Breast epithelium (tissue), 4 donors: ENCODE data around the gene NACC2. TPM values are rescaled to one million over a fixed set of nuclear protein-coding genes. Genes with fewer than 3 reads are reported as not detected.
A peak's percentile ranks its signal among the peaks of the same experiment; 100 is the strongest.

Experiments
- DNase-seq, 2 donors: peaks; one replicate each; pipeline ENCODE4 v3.0.0-alpha.2; 2019; ENCODE audit warnings: low spot score in 2 of 2
- H3K27ac ChIP-seq, 2 donors: fragments of 200-600 bp; sonication (generic) in 1 of 2; one replicate each; pipeline ENCODE4 v1.5.1; 2016 to 2019; ENCODE audit warnings: mild to moderate bottlenecking in 1 of 2
- H3K27me3 ChIP-seq, 2 donors: fragments of 200-600 bp; sonication (generic) in 1 of 2; one replicate each; pipeline versions ENCODE4 v1.5.1 to v1.6.0; 2017 to 2019; ENCODE audit warnings: control low read depth in 1 of 2, mild to moderate bottlenecking in 1 of 2
- H3K36me3 ChIP-seq: fragments of 200-600 bp; one replicate; pipeline ENCODE4 v1.5.1; 2019
- H3K4me1 ChIP-seq, 2 donors: fragments of 200-600 bp; sonication (generic); one replicate each; pipeline ENCODE4 v1.5.1; 2016 to 2019; ENCODE audit warnings: control low read depth in 1 of 2
- H3K4me3 ChIP-seq, 3 donors: fragments of 200-600 bp; sonication (generic); 1 replicate in 2 of 3; 2 replicates in 1 of 3; pipeline ENCODE4 v1.5.1; 2016 to 2019; ENCODE audit warnings: mild to moderate bottlenecking in 3 of 3, moderate library complexity in 2 of 3
- H3K9me3 ChIP-seq, 2 donors: fragments of 200-600 bp; sonication (generic) in 1 of 2; one replicate each; pipeline ENCODE4 v1.5.1; 2016 to 2019; ENCODE audit warnings: control low read depth in 1 of 2
- CTCF ChIP-seq, 3 donors: fragments of 450-650 bp; IDR thresholded peaks; one replicate each; pipeline ENCODE4 v1.5.1; 2016 to 2017; ENCODE audit warnings: antibody characterized with exemption in 3 of 3, mild to moderate bottlenecking in 3 of 3, moderate library complexity in 3 of 3
- POLR2A ChIP-seq: fragments of 450-650 bp; IDR thresholded peaks from one replicate; pipeline ENCODE4 v1.6.1; 2016; ENCODE audit warnings: antibody characterized with exemption, mild to moderate bottlenecking, moderate library complexity
- POLR2AphosphoS5 ChIP-seq, 3 donors: sonication (generic); formaldehyde crosslinking; IDR thresholded peaks; one replicate each; pipeline ENCODE4 v1.6.1; 2017; ENCODE audit warnings: antibody characterized with exemption in 3 of 3
- intact Hi-C: fragments of 100-400 bp; cut with DNase I; formaldehyde crosslinking; loops from one replicate; pipeline ENCODE4 v1.15.1; 2023; ENCODE audit warnings: low total_unique reads
- total RNA-seq, 3 donors: library from RNA; depleted of rRNA; stranded (reverse); fragments of >200 nt; gene quantifications; one replicate each; pipeline ENCODE4 v1.1.0, GENCODE V29; 2016

NACC2 gene
- total RNA-seq, 3 donors from 2014 or later, result 14.0 to 24.2 (median 19.3) TPM

GRCh38 chr9:136014147-136014923 lies 80.8 kb downstream of the NACC2 start:
- intact Hi-C loops, result no loop called here

GRCh38 chr9:136013524-136014034 lies 81.5 kb downstream of the NACC2 start:
- TF ChIP-seq POLR2AphosphoS5 (IDR thresholded peaks at IDR 0.05) (no peak), POLR2A (no peak), CTCF (IDR thresholded peaks at IDR 0.05) (no peak)
- Histone ChIP-seq H3K27me3 (no peaks in the 10 kb centered on the region), H3K4me3 (no peak overlapping the region), H3K9me3 (no peaks in the 10 kb centered on the region), H3K27ac (peak overlapping the region in 1 of 2 donors; percentile 81), H3K36me3 (no peaks in the 10 kb centered on the region), H3K4me1 (no peaks in the 10 kb centered on the region)
- intact Hi-C loops, result no loop called here
- DNase-seq, result no peak

More at GRCh38 chr9:136014147-136014923, 80.8 kb downstream of the NACC2 start:
- TF ChIP-seq POLR2A, result no peak
- TF ChIP-seq POLR2AphosphoS5 (IDR thresholded peaks at IDR 0.05), result no peak
- no peak for TF ChIP-seq CTCF (IDR thresholded peaks at IDR 0.05)
- no peaks in the 10 kb centered on the region for H3K4me1 ChIP-seq
- no peaks in the 10 kb centered on the region for H3K9me3 ChIP-seq
- H3K36me3 ChIP-seq, result no peaks in the 10 kb centered on the region
- H3K27me3 ChIP-seq, result no peaks in the 10 kb centered on the region
- H3K27ac ChIP-seq, result peak overlapping the region in 1 of 2 donors; percentile 63
- DNase-seq, result no peak
- H3K4me3 ChIP-seq, result no peak overlapping the region

GRCh38 chr9:136013116-136013515 lies 82.0 kb downstream of the NACC2 start:
- peak overlapping the region in 1 of 2 donors; percentile 81 for H3K27ac ChIP-seq
- no peak overlapping the region for H3K4me3 ChIP-seq
- intact Hi-C loops, result no loop called here
- no peaks in the 10 kb centered on the region for H3K9me3 ChIP-seq
- no peak for DNase-seq
- no peaks in the 10 kb centered on the region for H3K4me1 ChIP-seq
- no peak for TF ChIP-seq POLR2AphosphoS5 (IDR thresholded peaks at IDR 0.05)
- no peak for TF ChIP-seq CTCF (IDR thresholded peaks at IDR 0.05)
- TF ChIP-seq POLR2A, result no peak
- no peaks in the 10 kb centered on the region for H3K36me3 ChIP-seq
- H3K27me3 ChIP-seq, result no peaks in the 10 kb centered on the region

GRCh38 chr9:136012651-136013050 lies 82.4 kb downstream of the NACC2 start:
- Histone ChIP-seq H3K9me3 (no peaks in the 10 kb centered on the region), H3K27me3 (no peaks in the 10 kb centered on the region), H3K36me3 (no peaks in the 10 kb centered on the region), H3K4me1 (no peaks in the 10 kb centered on the region), H3K4me3 (peak overlapping the region in 2 of 3 donors; percentile 6 to 9), H3K27ac (peak overlapping the region; percentile 29 to 81)
- intact Hi-C loops, result no loop called here
- TF ChIP-seq POLR2A, result no peak
- no peak for TF ChIP-seq POLR2AphosphoS5 (IDR thresholded peaks at IDR 0.05)
- no peak for TF ChIP-seq CTCF (IDR thresholded peaks at IDR 0.05)
- DNase-seq, result no peak

GRCh38 chr9:136011703-136012496 lies 83.2 kb downstream of the NACC2 start:
- H3K4me3 ChIP-seq, result peak overlapping the region in 2 of 3 donors; percentile 6 to 39
- H3K27me3 ChIP-seq, result no peaks in the 10 kb centered on the region
- H3K4me1 ChIP-seq, result no peaks in the 10 kb centered on the region
- no peaks in the 10 kb centered on the region for H3K36me3 ChIP-seq
- intact Hi-C loops, result no loop called here
- TF ChIP-seq POLR2A (no peak), POLR2AphosphoS5 (IDR thresholded peaks at IDR 0.05) (peak in 2 of 3 donors; percentile 50 to 66)
- no peaks in the 10 kb centered on the region for H3K9me3 ChIP-seq
- peak overlapping the region; percentile 29 to 81 for H3K27ac ChIP-seq
- no peak for DNase-seq
